ENCODE results near the gene LRGUK. TPM values are rescaled to one million over a fixed set of nuclear protein-coding genes. Genes with fewer than 3 reads are reported as not detected.

Gene LRGUK
- total RNA-seq, 2 experiments from 2014 or later: 0.09 TPM; not detected in 1

- Mint-ChIP-seq H3K27ac (no peak overlapping the region), H3K9me3 (peaks cover 35% of the 10 kb centered on the region), H3K27me3 (no peaks in the 10 kb centered on the region), H3K4me3 (no peak overlapping the region), H3K4me1 (ENCODE audit: low read depth) (no peaks in the 10 kb centered on the region), H3K36me3 (ENCODE audit: low read depth) (peaks cover 5% of the 10 kb centered on the region)
- no peak for TF ChIP-seq CTCF (IDR thresholded peaks at IDR 0.05)
- DNase-seq: no peak
- intact Hi-C loops (cut with micrococcal nuclease): no loop called here
- POLR2A ChIA-PET: interaction anchor here (0.7 kb wide), 1 partner anchor 9 kb away, joined by 3 read pairs; no protein-coding TSS in a partner anchor
- CTCF ChIA-PET: no interaction called here
- ATAC-seq: no peak
Observed at GRCh38 chr7:134089446-134089845, 37.7 kb upstream of the LRGUK start.

- no peak for TF ChIP-seq CTCF (IDR thresholded peaks at IDR 0.05)
- Mint-ChIP-seq H3K4me1 (ENCODE audit: low read depth) (no peaks in the 10 kb centered on the region), H3K4me3 (no peak overlapping the region), H3K36me3 (ENCODE audit: low read depth) (peaks cover 2% of the 10 kb centered on the region), H3K27ac (no peak overlapping the region), H3K9me3 (peaks cover 31% of the 10 kb centered on the region), H3K27me3 (no peaks in the 10 kb centered on the region)
- ATAC-seq: no peak
- POLR2A ChIA-PET: no interaction called here
- intact Hi-C loops (cut with micrococcal nuclease): loop anchor here (2.0 kb wide), 1 partner anchor 17 kb away; no protein-coding TSS in a partner anchor
- CTCF ChIA-PET: no interaction called here
- no peak for DNase-seq
Observed at GRCh38 chr7:134098072-134098471, 29.1 kb upstream of the LRGUK start.

GRCh38 chr7:134101716-134102115 lies 25.4 kb upstream of the LRGUK start:
- ATAC-seq (no peak), DNase-seq (no peak)
- Mint-ChIP-seq H3K27ac (no peak overlapping the region), H3K27me3 (no peaks in the 10 kb centered on the region), H3K4me1 (ENCODE audit: low read depth) (no peaks in the 10 kb centered on the region), H3K36me3 (ENCODE audit: low read depth) (no peaks in the 10 kb centered on the region), H3K4me3 (no peak overlapping the region), H3K9me3 (peaks cover 5% of the 10 kb centered on the region)
- no peak for TF ChIP-seq CTCF (IDR thresholded peaks at IDR 0.05)
- intact Hi-C loops (cut with micrococcal nuclease): no loop called here
- CTCF ChIA-PET: no interaction called here
- POLR2A ChIA-PET: no interaction called here

GRCh38 chr7:134104166-134104565 lies 23.0 kb upstream of the LRGUK start:
- ChIA-PET CTCF (interaction anchor here (0.7 kb wide), 1 partner anchor 1321 kb away, joined by 3 read pairs; no protein-coding TSS in a partner anchor), POLR2A (no interaction called here)
- no peaks in the 10 kb centered on the region for H3K4me1 Mint-ChIP-seq (ENCODE audit: low read depth)
- H3K27ac Mint-ChIP-seq: no peak overlapping the region
- ATAC-seq (no peak), DNase-seq (no peak)
- no peak for TF ChIP-seq CTCF (IDR thresholded peaks at IDR 0.05)
- H3K36me3 Mint-ChIP-seq (ENCODE audit: low read depth): no peaks in the 10 kb centered on the region
- no peaks in the 10 kb centered on the region for H3K27me3 Mint-ChIP-seq
- H3K9me3 Mint-ChIP-seq: no peaks in the 10 kb centered on the region
- no peak overlapping the region for H3K4me3 Mint-ChIP-seq
- intact Hi-C loops (cut with micrococcal nuclease): no loop called here

- no peak overlapping the region for H3K27ac Mint-ChIP-seq
- no peaks in the 10 kb centered on the region for H3K36me3 Mint-ChIP-seq (ENCODE audit: low read depth)
- no peak for DNase-seq
- no peaks in the 10 kb centered on the region for H3K4me1 Mint-ChIP-seq (ENCODE audit: low read depth)
- no peak for TF ChIP-seq CTCF (IDR thresholded peaks at IDR 0.05)
- H3K27me3 Mint-ChIP-seq: no peaks in the 10 kb centered on the region
- no peaks in the 10 kb centered on the region for H3K9me3 Mint-ChIP-seq
- ChIA-PET CTCF (no interaction called here), POLR2A (no interaction called here)
- intact Hi-C loops (cut with micrococcal nuclease): no loop called here
- no peak for ATAC-seq
- no peak overlapping the region for H3K4me3 Mint-ChIP-seq
Observed at GRCh38 chr7:134105841-134106240, 21.3 kb upstream of the LRGUK start.
